ENCODE data around the gene B4GALT4. TPM values are rescaled to one million over a fixed set of nuclear protein-coding genes. Genes with fewer than 3 reads are reported as not detected.

Gene B4GALT4
- polyA plus RNA-seq, 1 donor from 2014 or later: 8.7 TPM

- Mint-ChIP-seq H3K4me1 (no peaks in the 10 kb centered on the region), H3K36me3 (peaks cover 16% of the 10 kb centered on the region)
Observed at GRCh38 chr3:119205209-119205608, 35.5 kb downstream of the B4GALT4 start.

GRCh38 chr3:119195911-119196310 lies 44.8 kb downstream of the B4GALT4 start:
- H3K9me3 Mint-ChIP-seq: peaks cover 0 to 1% (median 0%) of the 10 kb centered on the region in 3 donors
- no peaks in the 10 kb centered on the region for H3K4me1 Mint-ChIP-seq
- H3K27me3 Mint-ChIP-seq: no peaks in the 10 kb centered on the region
- H3K36me3 Mint-ChIP-seq: peaks cover 4% of the 10 kb centered on the region
- no peak overlapping the region for H3K27ac Mint-ChIP-seq
- H3K4me3 Mint-ChIP-seq: no peak overlapping the region

More at GRCh38 chr3:119205209-119205608, 35.5 kb downstream of the B4GALT4 start:
- Mint-ChIP-seq H3K9me3 (peaks cover 0 to 2% (median 0%) of the 10 kb centered on the region in 3 donors), H3K27me3 (no peaks in the 10 kb centered on the region), H3K4me3 (no peak overlapping the region), H3K27ac (no peak overlapping the region)

- peaks cover 4% of the 10 kb centered on the region for H3K36me3 Mint-ChIP-seq
- peaks cover 0 to 1% (median 0%) of the 10 kb centered on the region in 3 donors for H3K9me3 Mint-ChIP-seq
- H3K27ac Mint-ChIP-seq: no peak overlapping the region
- no peaks in the 10 kb centered on the region for H3K27me3 Mint-ChIP-seq
- no peaks in the 10 kb centered on the region for H3K4me1 Mint-ChIP-seq
- no peak overlapping the region for H3K4me3 Mint-ChIP-seq
Observed at GRCh38 chr3:119195151-119195476, 45.6 kb downstream of the B4GALT4 start.

- H3K27me3 Mint-ChIP-seq: no peaks in the 10 kb centered on the region
- peaks cover 4% of the 10 kb centered on the region for H3K36me3 Mint-ChIP-seq
- no peaks in the 10 kb centered on the region for H3K4me1 Mint-ChIP-seq
- no peak overlapping the region for H3K4me3 Mint-ChIP-seq
- no peak overlapping the region for H3K27ac Mint-ChIP-seq
- peaks cover 0 to 1% (median 0%) of the 10 kb centered on the region in 3 donors for H3K9me3 Mint-ChIP-seq
Observed at GRCh38 chr3:119194237-119195150, 46.2 kb downstream of the B4GALT4 start.

- no peak overlapping the region for H3K27ac Mint-ChIP-seq
- H3K4me1 Mint-ChIP-seq: no peaks in the 10 kb centered on the region
- no peaks in the 10 kb centered on the region for H3K36me3 Mint-ChIP-seq
- peaks cover 0 to 1% (median 0%) of the 10 kb centered on the region in 3 donors for H3K9me3 Mint-ChIP-seq
- no peak overlapping the region for H3K4me3 Mint-ChIP-seq
- H3K27me3 Mint-ChIP-seq: no peaks in the 10 kb centered on the region
Observed at GRCh38 chr3:119191800-119192199, 48.9 kb downstream of the B4GALT4 start.

GRCh38 chr3:119187266-119187665 lies 53.4 kb downstream of the B4GALT4 start:
- no peaks in the 10 kb centered on the region for H3K9me3 Mint-ChIP-seq
- no peak overlapping the region for H3K4me3 Mint-ChIP-seq
- no peak overlapping the region for H3K27ac Mint-ChIP-seq
- H3K4me1 Mint-ChIP-seq: no peaks in the 10 kb centered on the region
- no peaks in the 10 kb centered on the region for H3K27me3 Mint-ChIP-seq
- no peaks in the 10 kb centered on the region for H3K36me3 Mint-ChIP-seq

- no peaks in the 10 kb centered on the region for H3K36me3 Mint-ChIP-seq
- H3K4me3 Mint-ChIP-seq: no peak overlapping the region
- H3K9me3 Mint-ChIP-seq: no peaks in the 10 kb centered on the region
- H3K4me1 Mint-ChIP-seq: no peaks in the 10 kb centered on the region
- no peaks in the 10 kb centered on the region for H3K27me3 Mint-ChIP-seq
- no peak overlapping the region for H3K27ac Mint-ChIP-seq
Observed at GRCh38 chr3:119184796-119185570, 55.7 kb downstream of the B4GALT4 start.

- Mint-ChIP-seq H3K4me1 (no peaks in the 10 kb centered on the region), H3K27me3 (no peaks in the 10 kb centered on the region), H3K36me3 (no peaks in the 10 kb centered on the region), H3K27ac (no peak overlapping the region), H3K4me3 (no peak overlapping the region), H3K9me3 (no peaks in the 10 kb centered on the region)
Observed at GRCh38 chr3:119184111-119184510, 56.6 kb downstream of the B4GALT4 start.

- Mint-ChIP-seq H3K4me1 (no peaks in the 10 kb centered on the region), H3K9me3 (peaks cover 0 to 1% (median 0%) of the 10 kb centered on the region in 3 donors), H3K27me3 (no peaks in the 10 kb centered on the region), H3K4me3 (no peak overlapping the region), H3K27ac (no peak overlapping the region), H3K36me3 (peaks cover 2% of the 10 kb centered on the region)
Observed at GRCh38 chr3:119181765-119182164, 58.9 kb downstream of the B4GALT4 start.

- no peaks in the 10 kb centered on the region for H3K27me3 Mint-ChIP-seq
- H3K4me1 Mint-ChIP-seq: no peaks in the 10 kb centered on the region
- peaks cover 4% of the 10 kb centered on the region for H3K36me3 Mint-ChIP-seq
- H3K27ac Mint-ChIP-seq: peak overlapping the region in 1 of 3 donors; percentile 33
- H3K4me3 Mint-ChIP-seq: no peak overlapping the region
- H3K9me3 Mint-ChIP-seq: peaks cover 0 to 1% (median 0%) of the 10 kb centered on the region in 3 donors
Observed at GRCh38 chr3:119177321-119177720, 63.4 kb downstream of the B4GALT4 start.

GRCh38 chr3:119176778-119177177 lies 63.9 kb downstream of the B4GALT4 start:
- H3K4me3 Mint-ChIP-seq: no peak overlapping the region
- H3K4me1 Mint-ChIP-seq: no peaks in the 10 kb centered on the region
- H3K9me3 Mint-ChIP-seq: peaks cover 0 to 1% (median 0%) of the 10 kb centered on the region in 3 donors
- no peaks in the 10 kb centered on the region for H3K27me3 Mint-ChIP-seq
- H3K36me3 Mint-ChIP-seq: peaks cover 4% of the 10 kb centered on the region
- no peak overlapping the region for H3K27ac Mint-ChIP-seq

- Mint-ChIP-seq H3K4me1 (no peaks in the 10 kb centered on the region), H3K36me3 (peaks cover 4% of the 10 kb centered on the region), H3K4me3 (no peak overlapping the region), H3K9me3 (peaks cover 0 to 1% (median 0%) of the 10 kb centered on the region in 3 donors), H3K27ac (no peak overlapping the region), H3K27me3 (no peaks in the 10 kb centered on the region)
Observed at GRCh38 chr3:119175872-119176756, 64.6 kb downstream of the B4GALT4 start.

GRCh38 chr3:119173325-119173724 lies 67.4 kb downstream of the B4GALT4 start, which contains the start of gene UPK1B:
Gene UPK1B (plus strand): TSS chr3:119173598. CDS start chr3:119186742, 13,144 bp downstream.
- peaks cover 4% of the 10 kb centered on the region for H3K36me3 Mint-ChIP-seq
- no peak within 1 kb of the TSS for H3K4me3 Mint-ChIP-seq
- H3K27ac Mint-ChIP-seq: peak within 1 kb of the TSS in 1 of 3 donors; percentile 22
- H3K9me3 Mint-ChIP-seq: no peaks in the 10 kb centered on the region
- no peaks in the 10 kb centered on the region for H3K4me1 Mint-ChIP-seq
- no peaks in the 10 kb centered on the region for H3K27me3 Mint-ChIP-seq

- H3K4me1 Mint-ChIP-seq: no peaks in the 10 kb centered on the region
Observed at GRCh38 chr3:119170821-119171220, 69.9 kb downstream of the B4GALT4 start.

More at GRCh38 chr3:119170821-119171220, 69.9 kb downstream of the B4GALT4 start:
- no peaks in the 10 kb centered on the region for H3K9me3 Mint-ChIP-seq
- H3K36me3 Mint-ChIP-seq: peaks cover under 1% of the 10 kb centered on the region
- H3K27me3 Mint-ChIP-seq: no peaks in the 10 kb centered on the region
- H3K27ac Mint-ChIP-seq: no peak overlapping the region
- H3K4me3 Mint-ChIP-seq: no peak overlapping the region

Measured in IgD-negative memory B cell (primary cell).